Right hindlimb (tissue), 1 donor: ENCODE data around the gene SLC66A2.
"Not testable (repeated sequence)": the region's sequence is repeated elsewhere in the genome, so short reads cannot be mapped to it uniquely, and the experiment has no call there.

Source experiments
- DNase-seq: peaks from one replicate; pipeline ENCODE4 v3.0.0-alpha.2; 2018

Gene SLC66A2

GRCh38 chr18:79970419-79971133 is 19.1 kb upstream of the SLC66A2 start:
- no peak for DNase-seq

GRCh38 chr18:79965119-79965902 is 13.9 kb upstream of the SLC66A2 start:
- no peak for DNase-seq

GRCh38 chr18:79964330-79965118 is 13.1 kb upstream of the SLC66A2 start, which contains the start of gene HSBP1L1:
HSBP1L1 (plus strand) TSS chr18:79964643; CDS start chr18:79964736, 93 bp downstream.
- DNase-seq: peak; percentile 44

GRCh38 chr18:79963658-79964329 is 12.3 kb upstream of the SLC66A2 start:
- no peak for DNase-seq

DNA sequence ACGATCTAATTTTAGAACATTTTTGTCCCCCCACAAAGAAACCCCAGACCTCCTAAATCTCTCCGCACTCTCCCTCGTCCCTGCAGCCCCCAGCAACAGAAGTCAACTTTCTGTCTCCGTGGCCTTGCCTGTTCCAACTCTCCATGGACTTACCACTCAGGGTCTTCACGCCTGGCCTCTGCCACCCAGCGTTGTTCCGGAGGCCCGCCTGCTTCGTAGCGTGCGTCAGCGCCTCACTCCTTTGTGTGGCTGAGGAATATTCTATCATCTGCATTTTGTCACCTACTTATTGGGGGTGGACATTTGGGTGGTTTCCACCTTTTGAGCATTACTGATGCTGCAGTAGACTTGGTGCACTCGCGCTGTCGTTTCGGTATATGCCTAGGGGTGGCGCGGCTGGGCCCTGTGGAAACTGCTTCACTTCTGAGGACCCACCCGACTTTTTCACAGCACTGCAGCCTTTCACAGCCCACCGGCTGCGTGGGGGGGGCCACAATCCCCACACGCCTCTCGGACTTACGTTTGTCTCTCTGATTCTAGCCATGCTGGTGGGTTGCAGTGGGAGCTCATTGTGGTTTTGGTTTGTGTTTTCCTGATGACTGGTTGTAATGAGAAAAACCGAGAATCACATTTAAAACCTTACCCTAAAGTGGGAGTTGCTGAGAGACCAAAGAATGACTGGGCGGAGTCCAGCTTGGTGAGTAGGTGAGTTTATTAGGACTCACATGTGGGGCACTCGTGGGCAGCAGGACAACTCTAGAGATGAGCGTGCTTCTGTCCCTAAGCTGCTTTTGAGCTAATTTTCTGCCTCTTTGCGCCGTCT is 11.6 kb upstream of the SLC66A2 start:
- no peak for DNase-seq

GRCh38 chr18:79962311-79962710 is 10.9 kb upstream of the SLC66A2 start:
- no peak for DNase-seq

GRCh38 chr18:79961527-79962291 is 10.3 kb upstream of the SLC66A2 start:
- DNase-seq: no peak

DNA sequence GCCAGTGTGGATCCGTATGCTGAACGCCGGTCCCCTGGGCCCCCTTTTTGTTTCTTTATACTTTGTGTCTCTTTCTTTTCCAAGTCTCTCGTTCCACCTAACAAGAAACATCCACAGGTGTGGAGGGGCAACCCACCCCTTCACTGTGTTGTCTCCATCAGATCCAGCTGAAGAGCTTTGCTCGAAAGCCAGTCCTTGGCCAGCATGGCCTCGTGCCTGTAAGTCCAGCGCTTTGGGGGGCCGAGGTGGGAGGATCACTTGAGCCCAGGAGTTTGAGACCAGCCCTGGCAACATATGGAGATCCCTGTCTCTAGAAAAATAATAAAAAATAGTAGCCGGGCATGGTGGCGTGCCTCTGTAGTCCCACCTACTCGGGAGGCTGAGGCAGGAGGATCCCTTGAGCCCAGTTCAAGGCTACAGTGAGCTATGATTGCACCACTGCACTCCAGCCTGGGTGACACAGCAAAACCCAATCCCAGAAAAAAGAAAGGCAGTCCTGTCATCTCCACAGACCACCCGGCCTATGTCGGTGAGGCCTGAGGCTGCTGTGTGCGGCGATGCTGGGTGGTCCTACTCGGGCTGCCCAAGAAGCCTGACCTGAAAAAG is 9.6 kb upstream of the SLC66A2 start:
- DNase-seq: no peak

GRCh38 chr18:79960161-79960801 is 8.8 kb upstream of the SLC66A2 start:
- not testable (repeated sequence) for DNase-seq

DNA sequence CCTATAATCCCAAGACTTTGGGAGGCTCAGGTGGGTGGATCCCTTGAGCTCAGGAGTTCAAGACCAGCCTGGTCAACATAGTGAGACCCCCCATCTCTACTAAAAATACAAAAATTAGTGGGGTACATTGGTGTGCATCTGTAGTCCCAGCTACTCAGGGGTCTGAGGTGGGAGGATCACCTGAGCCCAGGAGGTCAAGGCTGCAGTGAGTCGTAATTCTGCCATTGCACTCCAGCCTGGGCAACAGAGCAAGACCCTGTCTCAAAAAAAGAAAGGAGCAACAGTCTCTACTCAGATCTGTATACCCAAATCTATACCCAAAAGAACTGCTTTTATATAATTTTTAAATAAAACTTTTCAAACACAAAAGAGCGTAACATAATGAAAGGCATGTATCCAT is 7.5 kb upstream of the SLC66A2 start:
- DNase-seq: no peak

DNA sequence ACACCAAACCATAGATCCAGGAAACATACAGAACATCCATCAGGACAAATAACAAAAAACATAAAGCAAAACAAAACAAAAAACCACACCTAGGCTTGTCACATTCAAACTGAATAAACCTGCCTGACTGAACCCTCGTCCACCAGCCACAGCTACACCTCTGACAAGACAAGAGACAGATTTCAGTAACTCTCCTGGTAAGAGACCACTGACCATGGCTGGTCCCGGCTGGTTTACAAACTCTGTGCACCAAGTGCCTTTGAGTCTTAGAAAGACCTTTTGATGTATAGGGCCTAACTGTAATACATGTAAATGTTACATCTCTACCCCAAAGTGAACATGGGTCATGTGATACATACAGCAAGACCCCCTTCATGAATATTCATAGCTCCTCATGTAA is 4.8 kb upstream of the SLC66A2 start:
- DNase-seq: no peak

- no peak for DNase-seq
Observed at GRCh38 chr18:79955302-79956075, 4.0 kb upstream of the SLC66A2 start.

GRCh38 chr18:79954791-79955190 is 3.3 kb upstream of the SLC66A2 start:
- DNase-seq: no peak

GRCh38 chr18:79953971-79954651 is 2.7 kb upstream of the SLC66A2 start:
- DNase-seq: no peak

DNA sequence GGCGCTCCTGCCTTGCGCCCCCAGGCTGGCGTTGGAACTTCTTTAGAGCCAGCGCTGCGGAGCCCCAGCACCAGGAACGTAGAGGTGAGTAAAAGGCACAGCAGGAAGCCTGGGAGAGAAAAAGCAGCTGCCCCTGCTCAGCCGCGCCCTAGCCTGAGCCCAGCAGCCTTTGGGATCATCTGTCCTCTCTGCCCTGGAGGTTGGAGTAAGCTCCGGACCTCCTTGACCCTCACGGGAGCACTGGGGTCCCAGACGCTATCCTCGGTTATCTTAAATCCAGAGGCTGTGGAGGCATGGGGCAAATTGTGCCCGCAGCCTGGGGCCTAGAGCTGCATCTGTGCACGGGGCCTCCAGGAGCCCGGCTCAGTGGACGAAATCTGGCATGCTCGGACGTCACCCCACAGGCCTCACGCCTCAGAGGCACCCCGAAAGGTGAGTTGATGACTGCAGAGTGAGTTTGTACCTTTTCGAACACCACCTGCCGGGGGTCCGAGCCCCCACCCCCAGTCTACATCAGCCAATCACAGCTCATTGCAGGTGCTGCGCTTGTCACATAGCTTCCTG is 1.6 kb upstream of the SLC66A2 start:
- DNase-seq: no peak

DNA sequence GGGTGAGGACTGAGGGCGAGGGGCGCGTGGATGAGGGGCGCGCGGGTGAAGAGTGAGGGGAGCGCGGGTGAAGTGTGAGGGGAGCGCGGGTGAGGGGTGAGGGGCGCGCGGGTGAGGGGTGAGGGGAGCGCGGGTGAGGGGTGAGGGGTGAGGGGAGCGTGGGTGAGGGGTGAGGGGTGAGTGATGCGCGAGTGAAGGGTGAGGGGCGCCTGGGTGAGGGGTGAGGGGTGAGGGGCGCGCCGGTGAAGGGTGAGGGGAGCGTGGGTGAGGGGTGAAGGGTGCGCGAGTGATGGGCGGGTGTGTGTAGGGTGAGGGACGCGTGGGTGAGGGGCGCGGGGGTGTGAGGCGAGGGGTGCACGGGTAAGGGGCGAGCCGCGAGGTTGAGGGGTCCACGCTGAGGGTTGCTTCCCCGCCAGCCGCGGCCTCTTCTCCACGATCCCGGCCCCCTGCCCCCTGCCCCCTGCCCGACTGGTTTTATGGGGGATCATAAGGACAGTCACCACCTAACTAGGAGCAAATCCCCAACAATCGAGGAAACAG is 1.1 kb upstream of the SLC66A2 start:
- no peak for DNase-seq

DNA sequence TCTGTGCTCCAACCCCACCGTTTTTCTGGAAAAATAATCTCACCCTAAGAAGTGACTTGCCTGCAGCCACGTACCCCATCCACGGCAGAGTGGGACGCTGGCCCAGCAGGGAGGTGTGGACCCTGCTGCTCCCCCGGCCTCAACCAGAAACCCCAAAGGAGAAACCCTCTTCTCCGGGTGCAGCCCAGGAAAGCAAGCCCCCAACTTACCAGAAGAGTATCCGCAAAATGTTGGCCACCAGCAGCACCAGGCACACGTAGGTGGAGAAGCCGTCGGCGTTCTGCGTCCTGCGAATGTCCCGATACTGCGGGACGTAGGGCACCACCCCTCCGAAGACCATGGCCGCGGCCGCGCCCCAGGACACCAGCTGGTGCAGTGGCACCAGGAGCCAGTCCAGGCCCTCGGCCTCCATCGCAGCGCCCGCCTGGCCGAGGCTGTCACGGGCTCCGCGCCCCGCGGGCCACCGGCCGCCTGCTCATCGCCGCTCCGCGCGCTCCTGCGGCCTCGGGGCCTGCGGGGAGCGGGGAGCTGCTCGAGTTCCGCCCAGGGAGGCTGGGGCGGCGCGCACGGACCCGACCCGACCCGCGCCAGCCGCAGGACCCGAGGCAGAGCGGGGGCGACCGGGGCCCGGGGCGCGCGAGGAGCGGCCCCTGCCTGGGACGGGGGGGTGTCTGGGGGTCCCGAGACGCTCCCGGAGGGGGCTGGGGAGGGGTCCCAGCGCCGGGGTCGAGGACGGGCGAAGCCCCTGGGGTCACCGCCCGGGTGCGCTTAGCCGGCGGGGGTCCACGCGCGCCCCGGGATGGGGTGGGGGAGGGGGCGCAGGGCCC is 725 bp downstream of the SLC66A2 start:
- DNase-seq: no peak
